Measurements from ENCODE around the gene TWNK. TPM values are rescaled to one million over a fixed set of nuclear protein-coding genes. Genes with fewer than 3 reads are reported as not detected.
A peak's percentile ranks its signal among the peaks of the same experiment; 100 is the strongest.

TWNK gene
- total RNA-seq: 3.2 and 3.3 TPM in 2 replicates

- Histone ChIP-seq H3K9me3 (ENCODE audit: low read depth, low read length) (no peaks in the 10 kb centered on the region), H4K20me1 (ENCODE audit: insufficient read depth, low read length) (no peaks in the 10 kb centered on the region), H3K27me3 (ENCODE audit: insufficient read depth, low read length) (no peaks in the 10 kb centered on the region), H2AFZ (ENCODE audit: low read length) (peak within 1 kb of the TSS; percentile 99), H3K4me3 (ENCODE audit: insufficient read depth, low read length) (peak within 1 kb of the TSS; percentile 95), H3K79me2 (ENCODE audit: insufficient read depth, low read length) (peaks cover 54% of the 10 kb centered on the region), H3K4me1 (ENCODE audit: insufficient read depth, low read length) (peaks cover 21% of the 10 kb centered on the region), H3K36me3 (ENCODE audit: insufficient read depth, low read length) (peaks cover 40% of the 10 kb centered on the region), H3K27ac (ENCODE audit: low read depth, low read length) (peak within 1 kb of the TSS; percentile 63), H3K4me2 (ENCODE audit: insufficient read depth, low read length) (peak within 1 kb of the TSS; percentile 97)
- TF ChIP-seq CTCF (IDR thresholded peaks at IDR 0.05; ENCODE audit: extremely low read depth, low read depth, low read length): no peak
- peak; percentile 99 for DNase-seq (ENCODE audit: insufficient read length, low spot score, missing footprints)
Measured at GRCh38 chr10:100986952-100987684, at the start of gene TWNK, which contains the start of gene MRPL43. TSS of gene TWNK (plus strand) at chr10:100987543. CDS start at chr10:100988211, 668 bp downstream. TSS of gene MRPL43 (minus strand) at chr10:100987497. CDS start at chr10:100987443, 54 bp downstream.

GRCh38 chr10:100939763-100940344, 47.5 kb upstream of the TWNK start:
- H3K36me3 ChIP-seq (ENCODE audit: insufficient read depth, low read length): peaks cover 57% of the 10 kb centered on the region
- H3K27me3 ChIP-seq (ENCODE audit: insufficient read depth, low read length): no peaks in the 10 kb centered on the region
- H3K4me2 ChIP-seq (ENCODE audit: insufficient read depth, low read length): no peak overlapping the region
- DNase-seq (ENCODE audit: insufficient read length, low spot score, missing footprints): no peak
- no peak overlapping the region for H2AFZ ChIP-seq (ENCODE audit: low read length)
- H3K79me2 ChIP-seq (ENCODE audit: insufficient read depth, low read length): no peaks in the 10 kb centered on the region
- H3K4me3 ChIP-seq (ENCODE audit: insufficient read depth, low read length): no peak overlapping the region
- no peak for TF ChIP-seq CTCF (IDR thresholded peaks at IDR 0.05; ENCODE audit: extremely low read depth, low read depth, low read length)
- no peaks in the 10 kb centered on the region for H3K9me3 ChIP-seq (ENCODE audit: low read depth, low read length)
- no peaks in the 10 kb centered on the region for H3K4me1 ChIP-seq (ENCODE audit: insufficient read depth, low read length)
- no peak overlapping the region for H3K27ac ChIP-seq (ENCODE audit: low read depth, low read length)
- no peaks in the 10 kb centered on the region for H4K20me1 ChIP-seq (ENCODE audit: insufficient read depth, low read length)

- Histone ChIP-seq H3K4me1 (ENCODE audit: insufficient read depth, low read length) (no peaks in the 10 kb centered on the region), H3K27me3 (ENCODE audit: insufficient read depth, low read length) (no peaks in the 10 kb centered on the region), H3K36me3 (ENCODE audit: insufficient read depth, low read length) (peaks cover 76% of the 10 kb centered on the region), H3K79me2 (ENCODE audit: insufficient read depth, low read length) (no peaks in the 10 kb centered on the region), H2AFZ (ENCODE audit: low read length) (no peak overlapping the region), H4K20me1 (ENCODE audit: insufficient read depth, low read length) (no peaks in the 10 kb centered on the region), H3K9me3 (ENCODE audit: low read depth, low read length) (no peaks in the 10 kb centered on the region), H3K27ac (ENCODE audit: low read depth, low read length) (no peak overlapping the region), H3K4me3 (ENCODE audit: insufficient read depth, low read length) (no peak overlapping the region), H3K4me2 (ENCODE audit: insufficient read depth, low read length) (no peak overlapping the region)
- no peak for DNase-seq (ENCODE audit: insufficient read length, low spot score, missing footprints)
- TF ChIP-seq CTCF (IDR thresholded peaks at IDR 0.05; ENCODE audit: extremely low read depth, low read depth, low read length): no peak
Measured at GRCh38 chr10:100942229-100942628, 45.1 kb upstream of the TWNK start.

- DNase-seq (ENCODE audit: insufficient read length, low spot score, missing footprints): no peak
- TF ChIP-seq CTCF (IDR thresholded peaks at IDR 0.05; ENCODE audit: extremely low read depth, low read depth, low read length): no peak
- H3K79me2 ChIP-seq (ENCODE audit: insufficient read depth, low read length): no peaks in the 10 kb centered on the region
- peaks cover 76% of the 10 kb centered on the region for H3K36me3 ChIP-seq (ENCODE audit: insufficient read depth, low read length)
- no peak overlapping the region for H3K4me3 ChIP-seq (ENCODE audit: insufficient read depth, low read length)
- no peak overlapping the region for H3K4me2 ChIP-seq (ENCODE audit: insufficient read depth, low read length)
- no peak overlapping the region for H3K27ac ChIP-seq (ENCODE audit: low read depth, low read length)
- H4K20me1 ChIP-seq (ENCODE audit: insufficient read depth, low read length): no peaks in the 10 kb centered on the region
- no peaks in the 10 kb centered on the region for H3K4me1 ChIP-seq (ENCODE audit: insufficient read depth, low read length)
- no peaks in the 10 kb centered on the region for H3K27me3 ChIP-seq (ENCODE audit: insufficient read depth, low read length)
- no peaks in the 10 kb centered on the region for H3K9me3 ChIP-seq (ENCODE audit: low read depth, low read length)
- no peak overlapping the region for H2AFZ ChIP-seq (ENCODE audit: low read length)
Measured at GRCh38 chr10:100943508-100943907, 43.8 kb upstream of the TWNK start.

Measured in osteoblast (primary cell).